ENCODE measurements around the gene SCEL. TPM values are rescaled to one million over a fixed set of nuclear protein-coding genes. Genes with fewer than 3 reads are reported as not detected.
"Not testable (repeated sequence)": the region's sequence is repeated elsewhere in the genome, so short reads cannot be mapped to it uniquely, and the experiment has no call there.

SCEL gene
- total and polyA plus RNA-seq, 4 experiments from 2014 or later: not detected

DNA sequence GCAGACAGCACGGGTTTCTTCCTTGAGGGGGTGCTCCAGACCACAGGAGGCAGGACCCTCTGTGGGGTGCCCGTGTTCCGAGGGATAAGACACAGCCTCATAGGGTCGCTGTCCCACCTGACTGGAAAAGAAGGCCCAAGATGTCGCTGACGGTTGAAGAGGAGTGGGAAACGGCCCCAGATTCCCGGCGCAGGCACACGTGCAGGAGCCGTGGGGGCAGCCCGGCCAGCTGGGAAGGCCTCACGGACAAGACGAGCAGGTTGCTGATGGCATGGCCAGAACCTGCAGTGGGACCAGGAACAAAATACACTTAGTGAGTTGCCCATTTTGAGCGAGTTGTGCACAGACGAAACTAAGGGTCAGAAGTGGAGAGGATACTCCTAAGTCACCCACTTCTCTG lies 126.8 kb downstream of the SCEL start:
- POLR2A ChIA-PET (ENCODE audit: partially characterized antibody); CTCF ChIA-PET (ENCODE audit: partially characterized antibody); H3K27ac Mint-ChIP-seq: not testable (repeated sequence)

DNA sequence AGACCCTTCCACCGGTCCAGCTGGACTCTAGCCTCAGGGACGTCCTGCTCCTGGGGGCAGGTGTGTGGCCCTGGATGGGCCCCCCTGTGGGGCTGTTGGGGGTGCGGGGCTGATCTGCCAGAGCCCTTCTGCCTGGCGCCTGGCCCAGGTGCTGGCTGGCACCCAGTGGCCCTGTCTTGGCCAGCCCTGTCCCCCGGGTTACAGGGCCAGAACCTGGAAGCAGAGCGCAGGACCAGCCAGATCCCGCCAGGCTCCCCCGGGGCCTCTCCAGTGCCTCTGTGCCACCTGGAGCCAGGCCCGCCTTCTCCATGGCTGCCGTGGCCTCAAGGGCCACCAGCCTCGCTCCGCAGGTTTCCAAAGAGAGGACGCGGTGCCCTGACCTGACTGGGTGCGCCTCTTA lies 127.3 kb downstream of the SCEL start:
- H3K27ac ChIP-seq (ENCODE audit: low read depth, low read length); H3K4me3 ChIP-seq (ENCODE audit: low read length in 2 of 2); H3K36me3 Mint-ChIP-seq; H3K4me1 ChIP-seq (ENCODE audit: insufficient read depth, low read length); intact Hi-C loops (cut with micrococcal nuclease); H3K27ac Mint-ChIP-seq; H3K27me3 Mint-ChIP-seq; H3K9me3 Mint-ChIP-seq; CTCF ChIA-PET (ENCODE audit: partially characterized antibody); H3K4me3 Mint-ChIP-seq; POLR2A ChIA-PET (ENCODE audit: partially characterized antibody); H3K9me3 ChIP-seq (ENCODE audit: control insufficient read depth in 1 of 2, low read length in 2 of 2); DNase-seq; H3K36me3 ChIP-seq (ENCODE audit: insufficient read depth, low read length); H3K27me3 ChIP-seq (ENCODE audit: insufficient read depth, low read length); H3K4me1 Mint-ChIP-seq: not testable (repeated sequence)

More for the DNA sequence above, 126.8 kb downstream of the SCEL start:
- DNase-seq; H3K36me3 Mint-ChIP-seq; H3K9me3 Mint-ChIP-seq; H3K27me3 Mint-ChIP-seq; H3K36me3 ChIP-seq (ENCODE audit: insufficient read depth, low read length); intact Hi-C loops (cut with micrococcal nuclease); H3K4me3 Mint-ChIP-seq; H3K27me3 ChIP-seq (ENCODE audit: insufficient read depth, low read length); H3K4me3 ChIP-seq (ENCODE audit: low read length in 2 of 2); H3K4me1 ChIP-seq (ENCODE audit: insufficient read depth, low read length); H3K27ac ChIP-seq (ENCODE audit: low read depth, low read length); H3K9me3 ChIP-seq (ENCODE audit: control insufficient read depth in 1 of 2, low read length in 2 of 2); H3K4me1 Mint-ChIP-seq: not testable (repeated sequence)

DNA sequence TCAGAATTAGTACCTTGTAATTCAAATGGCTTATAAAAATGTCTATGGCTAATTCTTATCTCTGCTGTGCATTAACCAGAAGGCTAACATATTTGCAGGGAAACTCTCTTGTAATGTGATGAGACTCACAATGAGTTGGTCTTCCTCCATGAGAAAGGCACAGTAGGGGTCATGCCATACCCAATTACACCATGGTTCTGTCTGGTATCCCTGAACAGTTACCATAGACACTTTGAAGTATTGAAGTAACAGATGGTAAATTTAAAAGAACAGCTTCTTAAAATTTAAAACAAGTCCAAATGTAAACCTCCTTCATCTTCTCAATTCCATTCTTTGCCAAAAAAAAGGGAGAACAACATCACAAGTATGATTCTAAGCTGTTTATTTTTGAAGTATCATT lies 139.3 kb downstream of the SCEL start:
- Histone ChIP-seq H3K9me3 (ENCODE audit: control insufficient read depth in 1 of 2, low read length in 2 of 2) (no peaks in the 10 kb centered on the region), H3K27ac (ENCODE audit: low read depth, low read length) (no peak overlapping the region), H3K4me3 (ENCODE audit: low read length in 2 of 2) (no peak overlapping the region), H3K36me3 (ENCODE audit: insufficient read depth, low read length) (no peaks in the 10 kb centered on the region), H3K4me1 (ENCODE audit: insufficient read depth, low read length) (no peaks in the 10 kb centered on the region), H3K27me3 (ENCODE audit: insufficient read depth, low read length) (peaks cover 5% of the 10 kb centered on the region)
- Mint-ChIP-seq H3K36me3 (no peaks in the 10 kb centered on the region), H3K4me1 (no peaks in the 10 kb centered on the region), H3K4me3 (no peak overlapping the region), H3K27ac (no peak overlapping the region), H3K9me3 (peaks cover 2 to 14% (median 6%) of the 10 kb centered on the region in 8 donors), H3K27me3 (peaks cover 40 to 65% of the 10 kb centered on the region in 2 donors)
- ChIA-PET CTCF (ENCODE audit: partially characterized antibody) (no interaction called here), POLR2A (ENCODE audit: partially characterized antibody) (no interaction called here)
- no peak for DNase-seq
- intact Hi-C loops (cut with micrococcal nuclease): no loop called here

DNA sequence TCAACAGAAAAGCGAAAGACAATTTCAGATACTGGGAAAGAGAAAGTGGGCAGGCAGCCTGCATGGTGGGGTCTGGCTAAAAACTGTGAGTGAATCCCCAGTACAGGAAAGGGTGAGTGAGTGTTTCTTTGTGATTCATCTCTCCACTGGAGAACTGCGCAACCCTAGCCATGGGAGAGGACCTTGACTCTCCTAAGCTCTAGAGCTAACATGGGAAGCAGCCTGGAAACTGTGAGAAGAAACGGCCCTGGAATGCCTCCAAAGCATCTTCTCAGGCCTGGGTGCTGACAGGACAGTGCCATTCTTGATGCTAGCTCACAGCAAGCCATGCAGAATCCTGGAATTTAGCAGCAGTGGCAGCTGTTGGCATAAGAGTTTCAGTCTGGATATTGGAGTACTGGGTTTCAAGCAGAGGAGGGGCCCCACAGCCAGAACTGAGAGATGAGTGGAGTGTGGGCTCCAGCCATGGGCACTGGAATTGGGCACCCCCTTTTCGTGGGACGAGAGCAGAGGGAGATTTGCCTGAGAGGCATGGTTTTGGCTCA lies 143.3 kb downstream of the SCEL start:
- H3K4me3 ChIP-seq (ENCODE audit: low read length in 2 of 2): no peak overlapping the region
- no peak overlapping the region for H3K4me3 Mint-ChIP-seq
- H3K27me3 Mint-ChIP-seq: peaks cover 23 to 35% of the 10 kb centered on the region in 2 donors
- no peak overlapping the region for H3K27ac ChIP-seq (ENCODE audit: low read depth, low read length)
- no peak for DNase-seq
- no peaks in the 10 kb centered on the region for H3K36me3 ChIP-seq (ENCODE audit: insufficient read depth, low read length)
- H3K27ac Mint-ChIP-seq: no peak overlapping the region
- ChIA-PET POLR2A (ENCODE audit: partially characterized antibody) (no interaction called here), CTCF (ENCODE audit: partially characterized antibody) (no interaction called here)
- intact Hi-C loops (cut with micrococcal nuclease): no loop called here
- no peaks in the 10 kb centered on the region for H3K9me3 ChIP-seq (ENCODE audit: control insufficient read depth in 1 of 2, low read length in 2 of 2)
- peaks cover 0 to 9% (median 5%) of the 10 kb centered on the region in 8 donors for H3K9me3 Mint-ChIP-seq
- H3K36me3 Mint-ChIP-seq: no peaks in the 10 kb centered on the region
- H3K27me3 ChIP-seq (ENCODE audit: insufficient read depth, low read length): peaks cover 5% of the 10 kb centered on the region
- H3K4me1 Mint-ChIP-seq: no peaks in the 10 kb centered on the region
- H3K4me1 ChIP-seq (ENCODE audit: insufficient read depth, low read length): no peaks in the 10 kb centered on the region

DNA sequence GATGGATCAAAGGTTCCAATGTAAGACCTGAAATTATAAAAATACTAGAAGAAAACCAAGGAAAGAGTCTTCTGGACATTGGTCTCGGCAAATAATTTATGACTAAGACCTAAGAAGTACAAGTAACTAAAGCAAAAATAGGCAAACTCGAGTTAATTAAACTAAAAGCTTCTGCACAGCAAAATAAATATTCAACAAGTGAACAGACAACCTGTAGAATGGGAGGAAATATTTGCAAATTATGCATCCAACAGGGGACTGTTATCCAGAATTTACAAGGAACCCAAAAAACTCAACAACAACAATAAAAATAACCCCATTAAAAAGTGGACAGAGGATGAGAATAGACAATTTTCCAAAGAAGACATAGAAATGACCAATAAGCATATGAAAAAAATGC lies 152.3 kb downstream of the SCEL start:
- Histone ChIP-seq H3K9me3 (ENCODE audit: control insufficient read depth in 1 of 2, low read length in 2 of 2) (no peaks in the 10 kb centered on the region), H3K27ac (ENCODE audit: low read depth, low read length) (no peak overlapping the region), H3K36me3 (ENCODE audit: insufficient read depth, low read length) (no peaks in the 10 kb centered on the region), H3K4me1 (ENCODE audit: insufficient read depth, low read length) (no peaks in the 10 kb centered on the region), H3K4me3 (ENCODE audit: low read length in 2 of 2) (no peak overlapping the region), H3K27me3 (ENCODE audit: insufficient read depth, low read length) (no peaks in the 10 kb centered on the region)
- no peak for DNase-seq
- H3K27ac Mint-ChIP-seq: no peak overlapping the region
- CTCF ChIA-PET (ENCODE audit: partially characterized antibody): no interaction called here
- H3K9me3 Mint-ChIP-seq: peaks cover 2 to 11% (median 9%) of the 10 kb centered on the region in 8 donors
- POLR2A ChIA-PET (ENCODE audit: partially characterized antibody): no interaction called here
- H3K4me3 Mint-ChIP-seq: no peak overlapping the region
- peaks cover 0 to 3% of the 10 kb centered on the region in 2 donors for H3K27me3 Mint-ChIP-seq
- H3K36me3 Mint-ChIP-seq: no peaks in the 10 kb centered on the region
- no peaks in the 10 kb centered on the region for H3K4me1 Mint-ChIP-seq
- intact Hi-C loops (cut with micrococcal nuclease): no loop called here

DNA sequence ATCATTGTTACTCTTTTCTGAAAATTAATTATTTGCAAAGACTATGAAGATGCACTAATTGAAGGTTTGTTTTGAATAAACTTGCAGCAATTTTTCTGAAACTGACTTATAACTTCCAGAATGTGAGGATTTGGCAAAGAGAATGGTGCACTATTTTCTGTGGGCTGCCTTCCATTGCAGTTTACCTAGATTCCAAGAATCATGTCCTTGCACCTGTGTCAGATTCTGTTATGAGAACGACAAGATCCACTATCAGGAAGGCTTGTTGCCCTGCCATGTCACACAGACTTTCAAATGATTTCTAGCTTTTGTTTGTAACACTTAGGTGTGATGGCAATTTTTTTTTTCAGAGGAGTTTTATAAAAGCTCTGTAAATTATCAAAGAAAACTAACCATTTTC lies 156.4 kb downstream of the SCEL start:
- peaks cover 16 to 25% (median 19%) of the 10 kb centered on the region in 4 donors for H3K4me1 Mint-ChIP-seq
- ChIA-PET POLR2A (ENCODE audit: partially characterized antibody) (no interaction called here), CTCF (ENCODE audit: partially characterized antibody) (no interaction called here)
- intact Hi-C loops (cut with micrococcal nuclease): loop anchor here (10.0 kb wide), 1 partner anchor 963 kb away; the partner anchor contains the start of gene OBI1
- H3K36me3 Mint-ChIP-seq: no peaks in the 10 kb centered on the region
- no peak overlapping the region for H3K4me3 ChIP-seq (ENCODE audit: low read length in 2 of 2)
- no peak overlapping the region for H3K4me3 Mint-ChIP-seq
- no peak overlapping the region for H3K27ac Mint-ChIP-seq
- H3K9me3 ChIP-seq (ENCODE audit: control insufficient read depth in 1 of 2, low read length in 2 of 2): no peaks in the 10 kb centered on the region
- peaks cover 12% of the 10 kb centered on the region for H3K4me1 ChIP-seq (ENCODE audit: insufficient read depth, low read length)
- H3K9me3 Mint-ChIP-seq: peaks cover 0 to 3% (median 3%) of the 10 kb centered on the region in 8 donors
- no peaks in the 10 kb centered on the region for H3K36me3 ChIP-seq (ENCODE audit: insufficient read depth, low read length)
- no peaks in the 10 kb centered on the region for H3K27me3 ChIP-seq (ENCODE audit: insufficient read depth, low read length)
- no peak for DNase-seq
- no peaks in the 10 kb centered on the region for H3K27me3 Mint-ChIP-seq
- no peak overlapping the region for H3K27ac ChIP-seq (ENCODE audit: low read depth, low read length)

DNA sequence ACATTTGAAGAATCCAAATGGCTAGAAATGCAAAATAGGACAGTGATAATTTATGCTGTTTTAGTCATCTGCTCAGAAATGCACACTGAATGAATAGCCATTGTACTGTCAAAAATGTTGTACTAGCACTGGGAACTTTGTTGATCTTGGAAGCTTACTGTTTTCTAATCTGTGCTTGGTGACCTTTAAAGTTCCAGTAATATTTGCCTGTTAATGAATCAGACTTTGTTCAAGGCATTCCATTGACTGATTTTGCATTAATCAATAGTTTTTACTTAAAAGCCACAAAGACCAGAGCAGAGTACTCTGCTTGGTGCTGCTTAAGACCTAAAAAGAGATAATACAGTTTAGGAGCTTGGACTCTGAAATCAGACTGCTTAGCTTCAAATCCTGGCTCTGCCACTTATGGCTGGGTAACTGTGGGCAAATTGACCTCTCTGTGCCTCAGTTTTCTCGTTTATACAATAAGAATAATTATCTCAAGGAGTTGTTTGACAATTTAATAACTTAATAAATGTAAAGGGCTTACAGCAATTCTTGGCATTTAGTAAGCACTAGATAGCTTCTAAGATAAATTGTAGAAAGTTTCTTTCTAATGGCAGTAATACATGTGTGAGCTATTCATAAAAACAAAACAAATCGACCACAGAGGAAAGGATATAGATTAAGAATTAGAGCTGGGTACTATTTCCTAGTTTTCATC lies 157.4 kb downstream of the SCEL start:
- H3K36me3 Mint-ChIP-seq: no peaks in the 10 kb centered on the region
- peaks cover 14% of the 10 kb centered on the region for H3K4me1 ChIP-seq (ENCODE audit: insufficient read depth, low read length)
- H3K9me3 Mint-ChIP-seq: no peaks in the 10 kb centered on the region
- no peak overlapping the region for H3K27ac ChIP-seq (ENCODE audit: low read depth, low read length)
- no peak for DNase-seq
- no peaks in the 10 kb centered on the region for H3K27me3 ChIP-seq (ENCODE audit: insufficient read depth, low read length)
- intact Hi-C loops (cut with micrococcal nuclease): loop anchor here (10.0 kb wide), 1 partner anchor 962 kb away; the partner anchor contains the start of gene OBI1
- no peak overlapping the region for H3K27ac Mint-ChIP-seq
- POLR2A ChIA-PET (ENCODE audit: partially characterized antibody): interaction anchor here (1.0 kb wide), 1 partner anchor 37 kb away, joined by 3 read pairs; no protein-coding TSS in a partner anchor
- CTCF ChIA-PET (ENCODE audit: partially characterized antibody): interaction anchor here (1.3 kb wide), 1 partner anchor 57 kb away, joined by 4 read pairs; no protein-coding TSS in a partner anchor
- no peaks in the 10 kb centered on the region for H3K36me3 ChIP-seq (ENCODE audit: insufficient read depth, low read length)
- H3K4me3 ChIP-seq (ENCODE audit: low read length in 2 of 2): no peak overlapping the region
- H3K4me1 Mint-ChIP-seq: peaks cover 18 to 30% (median 21%) of the 10 kb centered on the region in 4 donors
- no peaks in the 10 kb centered on the region for H3K27me3 Mint-ChIP-seq
- H3K9me3 ChIP-seq (ENCODE audit: control insufficient read depth in 1 of 2, low read length in 2 of 2): no peaks in the 10 kb centered on the region
- no peak overlapping the region for H3K4me3 Mint-ChIP-seq
